Neural cell (in vitro differentiated cells): ENCODE results near the gene SLC37A1. TPM values are rescaled to one million over a fixed set of nuclear protein-coding genes. Genes with fewer than 3 reads are reported as not detected.
"Not testable (repeated sequence)": the region's sequence is repeated elsewhere in the genome, so short reads cannot be mapped to it uniquely, and the experiment has no call there.

Experiments
- H2AFZ ChIP-seq: fragments of 200-600, 300-800 bp; sonication (generic), shearing (Covaris generic); 2 replicates; pipeline ENCODE4 v1.6.0; 2014; ENCODE audit warnings: low read depth, mild to moderate bottlenecking, antibody characterized with exemption, low read length, moderate library complexity
- H3F3A ChIP-seq: fragments of 200-600 bp; shearing (Covaris generic); 2 replicates; pipeline ENCODE4 v1.6.1; 2016; ENCODE audit warnings: mild to moderate bottlenecking, moderate library complexity, mixed read lengths, antibody characterized with exemption, low read length; ENCODE audit not compliant: insufficient read depth, poor library complexity, severe bottlenecking
- H3K27ac ChIP-seq: fragments of 200-600, 300-800 bp; sonication (generic), shearing (Covaris generic); 2 replicates; pipeline ENCODE4 v1.5.1; 2014; ENCODE audit warnings: mild to moderate bottlenecking, low read length, moderate library complexity
- H3K27me3 ChIP-seq: fragments of 300-800, 200-600 bp; sonication (generic), shearing (Covaris generic); 2 replicates; pipeline ENCODE4 v1.6.0; 2014; ENCODE audit warnings: mild to moderate bottlenecking, low read depth, low read length, moderate library complexity; ENCODE audit not compliant: insufficient read depth
- H3K36me3 ChIP-seq: fragments of 300-800, 200-600 bp; sonication (generic), shearing (Covaris generic); 2 replicates; pipeline ENCODE4 v1.5.1; 2014; ENCODE audit warnings: mild to moderate bottlenecking, antibody characterized with exemption, low read length, moderate library complexity; ENCODE audit not compliant: insufficient read depth
- H3K4me2 ChIP-seq: fragments of 300-800, 200-600 bp; sonication (generic), shearing (Covaris generic); 2 replicates; pipeline ENCODE4 v1.6.0; 2014; ENCODE audit warnings: mild to moderate bottlenecking, low read length
- H3K4me3 ChIP-seq: fragments of 300-800, 200-600 bp; sonication (generic), shearing (Covaris generic); 2 replicates; pipeline ENCODE4 v1.5.1; 2014; ENCODE audit warnings: mild to moderate bottlenecking, low read length, moderate library complexity
- H3K79me2 ChIP-seq: fragments of 200-600 bp; shearing (Covaris generic); replicated peaks from 2 replicates; pipeline ENCODE4 v1.6.0; 2014; ENCODE audit warnings: mild to moderate bottlenecking, low read length, moderate library complexity; ENCODE audit not compliant: insufficient read depth
- H3K9ac ChIP-seq: fragments of 300-800, 200-600 bp; sonication (generic), shearing (Covaris generic); 2 replicates; pipeline ENCODE4 v1.6.1; 2016; ENCODE audit warnings: mild to moderate bottlenecking, low read length, mixed read lengths
- H3K9me2 ChIP-seq: fragments of 200-600 bp; shearing (Covaris generic); 2 replicates; pipeline ENCODE4 v1.6.1; 2016; ENCODE audit warnings: mild to moderate bottlenecking, low read length, mixed read lengths; ENCODE audit not compliant: insufficient read depth
- H3K9me3 ChIP-seq: fragments of 200-600, 300-800 bp; sonication (generic), shearing (Covaris generic); 2 replicates; pipeline ENCODE4 v1.6.1; 2016; ENCODE audit warnings: mild to moderate bottlenecking, mixed run types, low read length, moderate library complexity, mixed read lengths
- H4K20me1 ChIP-seq: fragments of 200-600 bp; shearing (Covaris generic); 2 replicates; pipeline ENCODE4 v1.6.1; 2016; ENCODE audit warnings: mild to moderate bottlenecking, mixed run types; ENCODE audit not compliant: insufficient read depth
- CTCF ChIP-seq: fragments of 450-650 bp; IDR thresholded peaks from 2 replicates; pipeline ENCODE4 v1.5.1; 2014; ENCODE audit warnings: antibody characterized with exemption, mild to moderate bottlenecking, moderate library complexity; ENCODE audit not compliant: poor library complexity, severe bottlenecking
- EP300 ChIP-seq: fragments of 450-650 bp; conservative IDR thresholded peaks from 2 replicates; pipeline ENCODE4 v1.6.1; 2014; ENCODE audit warnings: antibody characterized with exemption, mild to moderate bottlenecking, moderate library complexity; ENCODE audit not compliant: poor library complexity, severe bottlenecking
- EZH2 ChIP-seq: fragments of 200-600, 300-800 bp; shearing (Covaris generic), sonication (generic); IDR thresholded peaks from 2 replicates; pipeline ENCODE4 v1.6.1; 2014; ENCODE audit warnings: antibody characterized with exemption, low read length, borderline replicate concordance, mild to moderate bottlenecking; ENCODE audit not compliant: insufficient read depth, poor library complexity, severe bottlenecking
- MXI1 ChIP-seq: fragments of 450-650 bp; conservative IDR thresholded peaks from 2 replicates; pipeline ENCODE4 v1.6.1; 2014; ENCODE audit warnings: antibody characterized with exemption, mild to moderate bottlenecking; ENCODE audit not compliant: poor library complexity, severe bottlenecking
- POLR2AphosphoS5 ChIP-seq: IDR thresholded peaks from 2 replicates; pipeline ENCODE4 v1.6.1; 2012
- RAD21 ChIP-seq: fragments of 450-650 bp; conservative IDR thresholded peaks from 2 replicates; pipeline ENCODE4 v1.6.1; 2014; ENCODE audit warnings: antibody characterized with exemption, mild to moderate bottlenecking, moderate library complexity
- SMC3 ChIP-seq: fragments of 450-650 bp; conservative IDR thresholded peaks from 2 replicates; pipeline ENCODE4 v1.6.1; 2014; ENCODE audit warnings: antibody characterized with exemption, mild to moderate bottlenecking, moderate library complexity; ENCODE audit not compliant: poor library complexity
- TAF1 ChIP-seq: IDR thresholded peaks from 2 replicates; pipeline ENCODE4 v1.6.1; 2012; ENCODE audit warnings: low read depth
- polyA plus RNA-seq: library from polyadenylated mRNA; depleted of rRNA; stranded (reverse); fragments of >200 nt; gene quantifications from 2 replicates; pipeline ENCODE4 v1.2.3, GENCODE V29; 2014
- TF ChIP-seq, protein P1 (sequence below): IDR thresholded peaks from 2 replicates; pipeline ENCODE4 v1.6.1; 2012; ENCODE audit warnings: borderline replicate concordance

SLC37A1 gene
- polyA plus RNA-seq, 1 donor from 2014 or later: 60.7 TPM

DNA sequence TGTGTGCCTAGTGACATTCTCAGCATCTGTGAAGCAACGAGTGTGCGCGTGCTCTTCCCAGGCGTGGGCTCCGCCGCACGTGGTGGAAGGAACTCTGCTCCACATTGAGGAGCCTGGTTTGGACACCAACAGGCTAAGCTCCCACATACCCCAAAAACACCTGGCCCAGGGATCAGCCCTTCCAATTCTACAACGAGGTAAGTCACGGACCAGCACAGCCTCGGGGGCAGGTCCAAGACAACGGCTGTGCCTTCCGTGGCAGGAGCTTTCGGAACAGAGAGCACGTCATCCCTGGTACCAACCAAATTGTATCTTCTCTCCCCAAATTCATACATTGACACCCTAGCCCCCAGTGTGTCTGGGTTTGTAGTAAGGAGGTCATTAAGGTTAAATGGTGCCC lies 112.5 kb downstream of the SLC37A1 start:
- H4K20me1 ChIP-seq: no peaks in the 10 kb centered on the region
- no peak overlapping the region for H3K4me3 ChIP-seq
- no peaks in the 10 kb centered on the region for H3K36me3 ChIP-seq
- no peaks in the 10 kb centered on the region for H3F3A ChIP-seq
- H3K9me3 ChIP-seq: no peaks in the 10 kb centered on the region
- H2AFZ ChIP-seq: no peak overlapping the region
- H3K4me2 ChIP-seq: no peak overlapping the region
- H3K27me3 ChIP-seq: no peaks in the 10 kb centered on the region
- no peak overlapping the region for H3K9ac ChIP-seq
- TF ChIP-seq TAF1 (no peak), EP300 (no peak), EZH2 (no peak), MXI1 (no peak), POLR2AphosphoS5 (no peak), SMC3 (no peak), RAD21 (no peak), CTCF (no peak)
- TF ChIP-seq, protein P1, sequence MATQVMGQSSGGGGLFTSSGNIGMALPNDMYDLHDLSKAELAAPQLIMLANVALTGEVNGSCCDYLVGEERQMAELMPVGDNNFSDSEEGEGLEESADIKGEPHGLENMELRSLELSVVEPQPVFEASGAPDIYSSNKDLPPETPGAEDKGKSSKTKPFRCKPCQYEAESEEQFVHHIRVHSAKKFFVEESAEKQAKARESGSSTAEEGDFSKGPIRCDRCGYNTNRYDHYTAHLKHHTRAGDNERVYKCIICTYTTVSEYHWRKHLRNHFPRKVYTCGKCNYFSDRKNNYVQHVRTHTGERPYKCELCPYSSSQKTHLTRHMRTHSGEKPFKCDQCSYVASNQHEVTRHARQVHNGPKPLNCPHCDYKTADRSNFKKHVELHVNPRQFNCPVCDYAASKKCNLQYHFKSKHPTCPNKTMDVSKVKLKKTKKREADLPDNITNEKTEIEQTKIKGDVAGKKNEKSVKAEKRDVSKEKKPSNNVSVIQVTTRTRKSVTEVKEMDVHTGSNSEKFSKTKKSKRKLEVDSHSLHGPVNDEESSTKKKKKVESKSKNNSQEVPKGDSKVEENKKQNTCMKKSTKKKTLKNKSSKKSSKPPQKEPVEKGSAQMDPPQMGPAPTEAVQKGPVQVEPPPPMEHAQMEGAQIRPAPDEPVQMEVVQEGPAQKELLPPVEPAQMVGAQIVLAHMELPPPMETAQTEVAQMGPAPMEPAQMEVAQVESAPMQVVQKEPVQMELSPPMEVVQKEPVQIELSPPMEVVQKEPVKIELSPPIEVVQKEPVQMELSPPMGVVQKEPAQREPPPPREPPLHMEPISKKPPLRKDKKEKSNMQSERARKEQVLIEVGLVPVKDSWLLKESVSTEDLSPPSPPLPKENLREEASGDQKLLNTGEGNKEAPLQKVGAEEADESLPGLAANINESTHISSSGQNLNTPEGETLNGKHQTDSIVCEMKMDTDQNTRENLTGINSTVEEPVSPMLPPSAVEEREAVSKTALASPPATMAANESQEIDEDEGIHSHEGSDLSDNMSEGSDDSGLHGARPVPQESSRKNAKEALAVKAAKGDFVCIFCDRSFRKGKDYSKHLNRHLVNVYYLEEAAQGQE: no peak
- H3K27ac ChIP-seq: no peak overlapping the region
- no peaks in the 10 kb centered on the region for H3K9me2 ChIP-seq
- no peaks in the 10 kb centered on the region for H3K79me2 ChIP-seq

DNA sequence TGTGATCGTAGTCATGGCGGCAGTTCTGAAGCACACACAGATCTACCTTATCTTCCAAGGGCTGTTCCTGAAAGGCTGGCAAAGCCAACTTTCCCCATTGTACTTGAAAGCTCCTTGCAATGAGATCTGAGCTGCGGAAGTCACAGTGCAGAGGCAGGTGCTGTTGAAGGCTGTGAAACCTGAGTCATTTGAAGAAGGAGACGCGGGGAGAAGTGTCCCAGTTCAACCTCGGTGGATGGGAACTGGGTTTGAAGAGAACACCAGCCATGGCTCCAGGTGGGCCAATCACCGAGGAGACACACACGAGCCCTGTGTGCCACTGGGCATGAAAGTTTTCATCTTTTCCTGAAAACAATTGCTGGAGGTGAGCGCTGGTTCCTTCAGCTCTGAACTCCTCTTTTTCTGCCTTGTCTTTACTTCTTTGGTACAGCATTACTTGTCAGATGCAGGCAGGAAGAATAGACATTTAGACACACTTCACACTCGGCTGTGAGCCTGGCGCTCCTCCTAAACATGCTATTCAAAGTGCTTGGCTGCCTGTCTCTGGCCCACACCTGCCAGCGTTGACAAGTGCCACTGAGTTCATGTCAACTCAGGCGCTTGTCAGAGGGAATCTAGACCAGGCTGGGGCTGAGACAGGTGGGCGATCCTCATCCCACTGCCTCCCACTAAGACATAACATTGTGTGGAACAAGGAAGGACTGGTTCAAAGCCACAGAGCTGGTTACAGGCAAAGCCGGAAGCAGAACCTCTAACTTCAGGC lies 114.1 kb downstream of the SLC37A1 start:
- no peak for TF ChIP-seq EZH2
- TF ChIP-seq, protein P1: no peak
- no peak for TF ChIP-seq MXI1
- no peak for TF ChIP-seq RAD21
- TF ChIP-seq EP300: peak; percentile 99
- TF ChIP-seq TAF1: no peak
- TF ChIP-seq POLR2AphosphoS5: peak; percentile 86
- TF ChIP-seq SMC3: peak; percentile 19
- TF ChIP-seq CTCF: no peak
- H3K36me3 ChIP-seq: no peaks in the 10 kb centered on the region
- peak overlapping the region; percentile 7 for H3K9ac ChIP-seq
- no peaks in the 10 kb centered on the region for H3K9me3 ChIP-seq
- H3K27me3 ChIP-seq: no peaks in the 10 kb centered on the region
- no peaks in the 10 kb centered on the region for H3F3A ChIP-seq
- no peaks in the 10 kb centered on the region for H3K79me2 ChIP-seq
- H3K4me2 ChIP-seq: no peak overlapping the region
- no peak overlapping the region for H2AFZ ChIP-seq
- H3K27ac ChIP-seq: peak overlapping the region; percentile 54
- no peaks in the 10 kb centered on the region for H4K20me1 ChIP-seq
- H3K9me2 ChIP-seq: no peaks in the 10 kb centered on the region
- peak overlapping the region; percentile 21 for H3K4me3 ChIP-seq

DNA sequence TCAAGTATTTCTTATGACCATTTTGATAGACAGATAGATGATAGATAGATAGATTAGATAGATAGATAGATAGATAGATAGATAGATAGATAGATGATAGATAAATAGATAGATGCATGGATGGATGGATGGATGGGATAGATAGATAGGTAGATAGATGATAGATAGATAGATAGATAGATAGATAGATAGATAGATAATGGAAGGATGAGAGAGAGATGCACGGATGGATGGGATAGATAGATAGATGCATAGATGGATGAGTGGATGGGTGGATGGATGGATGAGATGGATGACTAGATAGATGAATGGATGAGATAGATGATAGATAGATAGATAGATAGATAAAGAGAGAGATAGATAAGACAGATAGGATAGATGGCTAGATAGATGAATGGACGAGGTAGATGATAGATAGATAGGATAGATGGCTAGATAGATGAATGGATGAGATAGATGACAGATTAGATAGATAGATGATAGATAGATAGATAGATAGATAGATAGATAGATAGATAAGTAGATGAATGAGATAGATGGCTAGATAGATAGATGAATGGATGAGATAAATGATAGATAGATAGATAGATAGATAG lies 114.9 kb downstream of the SLC37A1 start:
- not testable (repeated sequence) for H3K36me3 ChIP-seq, H3K9me3 ChIP-seq, H2AFZ ChIP-seq, H3K9me2 ChIP-seq, H3K9ac ChIP-seq, H3K4me3 ChIP-seq, H3F3A ChIP-seq, H3K27me3 ChIP-seq, H3K79me2 ChIP-seq, H4K20me1 ChIP-seq, H3K4me2 ChIP-seq
- H3K27ac ChIP-seq: peak overlapping the region; percentile 54
